Lower lobe of right lung (tissue), 2 donors: ENCODE data around the gene GPR75. TPM values are rescaled to one million over a fixed set of nuclear protein-coding genes. Genes with fewer than 3 reads are reported as not detected.
"Not testable (repeated sequence)": the region's sequence is repeated elsewhere in the genome, so short reads cannot be mapped to it uniquely, and the experiment has no call there.

ENCODE experiments used
- ATAC-seq, 2 donors: fragments of 200-7000 bp; cut with Tn5 transposase; one replicate each; pipeline ENCODE4 v1.9.1; 2020 to 2022; ENCODE audit warnings: mild to moderate bottlenecking in 2 of 2, moderate library complexity in 2 of 2
- DNase-seq: peaks from one replicate; pipeline ENCODE4 v3.0.0-alpha.2; 2020
- H3K27ac ChIP-seq: fragments of 200-600 bp; one replicate; pipeline ENCODE4 v1.8.0; 2022
- H3K27me3 ChIP-seq: fragments of 200-600 bp; one replicate; pipeline ENCODE4 v1.8.0; 2022; ENCODE audit warnings: low read depth
- H3K36me3 ChIP-seq: fragments of 200-600 bp; one replicate; pipeline ENCODE4 v1.8.0; 2022; ENCODE audit warnings: mild to moderate bottlenecking
- H3K4me1 ChIP-seq: fragments of 200-600 bp; one replicate; pipeline ENCODE4 v1.8.0; 2022
- H3K4me3 ChIP-seq: fragments of 200-600 bp; one replicate; pipeline ENCODE4 v1.8.0; 2022; ENCODE audit warnings: mild to moderate bottlenecking
- H3K9me3 ChIP-seq: fragments of 200-600 bp; one replicate; pipeline ENCODE4 v1.8.0; 2022
- intact Hi-C: fragments of 100-400 bp; cut with DNase I; formaldehyde crosslinking; loops from one replicate; pipeline ENCODE4 v1.11.0; 2022
- total RNA-seq: library from RNA; stranded (reverse); fragmentation: NEBNext Ultra II Directional; extraction: Animal tissue kit (Norgen Biotek cat#: 25700); gene quantifications from one replicate; pipeline ENCODE4 v1.2.1, GENCODE V29; 2021
- TF ChIP-seq, protein P1 (sequence below): fragments of 200-600 bp; IDR thresholded peaks from one replicate; pipeline ENCODE4 v1.8.0; 2022; ENCODE audit warnings: antibody characterized with exemption, mild to moderate bottlenecking
- donor health status: DM: no; HTN: yes; CAD: no; lungs with severe emphysema.

GPR75 gene
- total RNA-seq, 1 donor from 2014 or later: 3.2 TPM

- Histone ChIP-seq H3K27ac (no peak overlapping the region), H3K27me3 (no peaks in the 10 kb centered on the region), H3K4me3 (no peak overlapping the region), H3K9me3 (no peaks in the 10 kb centered on the region), H3K36me3 (peaks cover 4% of the 10 kb centered on the region), H3K4me1 (no peaks in the 10 kb centered on the region)
- intact Hi-C loops: no loop called here
- TF ChIP-seq, protein P1, sequence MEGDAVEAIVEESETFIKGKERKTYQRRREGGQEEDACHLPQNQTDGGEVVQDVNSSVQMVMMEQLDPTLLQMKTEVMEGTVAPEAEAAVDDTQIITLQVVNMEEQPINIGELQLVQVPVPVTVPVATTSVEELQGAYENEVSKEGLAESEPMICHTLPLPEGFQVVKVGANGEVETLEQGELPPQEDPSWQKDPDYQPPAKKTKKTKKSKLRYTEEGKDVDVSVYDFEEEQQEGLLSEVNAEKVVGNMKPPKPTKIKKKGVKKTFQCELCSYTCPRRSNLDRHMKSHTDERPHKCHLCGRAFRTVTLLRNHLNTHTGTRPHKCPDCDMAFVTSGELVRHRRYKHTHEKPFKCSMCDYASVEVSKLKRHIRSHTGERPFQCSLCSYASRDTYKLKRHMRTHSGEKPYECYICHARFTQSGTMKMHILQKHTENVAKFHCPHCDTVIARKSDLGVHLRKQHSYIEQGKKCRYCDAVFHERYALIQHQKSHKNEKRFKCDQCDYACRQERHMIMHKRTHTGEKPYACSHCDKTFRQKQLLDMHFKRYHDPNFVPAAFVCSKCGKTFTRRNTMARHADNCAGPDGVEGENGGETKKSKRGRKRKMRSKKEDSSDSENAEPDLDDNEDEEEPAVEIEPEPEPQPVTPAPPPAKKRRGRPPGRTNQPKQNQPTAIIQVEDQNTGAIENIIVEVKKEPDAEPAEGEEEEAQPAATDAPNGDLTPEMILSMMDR: no peak
- DNase-seq (no peak), ATAC-seq (no peak)
These were observed 19.2 kb downstream of the GPR75 start for GRCh38 chr2:53840580-53840979.

DNA sequence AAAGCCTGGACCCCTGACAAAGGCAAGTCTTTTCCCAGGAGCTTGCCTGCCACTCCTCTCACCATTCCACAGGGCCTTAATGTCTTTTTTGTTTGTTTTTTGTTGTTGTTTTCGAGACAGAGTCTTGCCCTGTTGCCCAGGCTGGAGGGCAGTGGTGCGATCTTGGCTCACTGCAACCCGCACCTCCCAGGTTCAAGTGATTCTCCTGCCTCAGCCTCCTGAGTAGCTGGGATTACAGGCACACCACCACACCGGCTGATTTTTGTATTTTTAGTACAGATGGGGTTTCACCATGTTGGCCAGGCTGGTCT is 29.8 kb downstream of the GPR75 start:
- DNase-seq, H3K27me3 ChIP-seq, H3K9me3 ChIP-seq, H3K4me1 ChIP-seq, intact Hi-C loops, H3K36me3 ChIP-seq, H3K4me3 ChIP-seq, H3K27ac ChIP-seq, ATAC-seq: not testable (repeated sequence)

GRCh38 chr2:53829273-53829979 is 30.3 kb downstream of the GPR75 start:
- H3K27me3 ChIP-seq: no peaks in the 10 kb centered on the region
- TF ChIP-seq, protein P1: no peak
- H3K36me3 ChIP-seq: peaks cover 7% of the 10 kb centered on the region
- intact Hi-C loops: no loop called here
- no peak overlapping the region for H3K27ac ChIP-seq
- ATAC-seq (no peak), DNase-seq (no peak)
- no peak overlapping the region for H3K4me3 ChIP-seq
- H3K4me1 ChIP-seq: peaks cover 7% of the 10 kb centered on the region
- H3K9me3 ChIP-seq: no peaks in the 10 kb centered on the region

- peaks cover 7% of the 10 kb centered on the region for H3K36me3 ChIP-seq
- ATAC-seq (no peak), DNase-seq (no peak)
- intact Hi-C loops: no loop called here
- H3K27me3 ChIP-seq: no peaks in the 10 kb centered on the region
- H3K4me3 ChIP-seq: no peak overlapping the region
- H3K9me3 ChIP-seq: no peaks in the 10 kb centered on the region
- H3K27ac ChIP-seq: no peak overlapping the region
- TF ChIP-seq, protein P1: no peak
- peaks cover 7% of the 10 kb centered on the region for H3K4me1 ChIP-seq
These were observed 31.4 kb downstream of the GPR75 start for GRCh38 chr2:53828331-53828730.

GRCh38 chr2:53827398-53828175 is 32.2 kb downstream of the GPR75 start:
- ATAC-seq (no peak), DNase-seq (no peak)
- H3K27me3 ChIP-seq: no peaks in the 10 kb centered on the region
- intact Hi-C loops: no loop called here
- H3K27ac ChIP-seq: no peak overlapping the region
- no peak overlapping the region for H3K4me3 ChIP-seq
- H3K9me3 ChIP-seq: no peaks in the 10 kb centered on the region
- H3K4me1 ChIP-seq: peaks cover 7% of the 10 kb centered on the region
- TF ChIP-seq, protein P1: no peak
- H3K36me3 ChIP-seq: peaks cover 7% of the 10 kb centered on the region
